ENCODE data around the gene UBE2Q2.

UBE2Q2 gene

GRCh38 chr15:75831806-75832102, 11.5 kb upstream of the UBE2Q2 start:
- DNase-seq (ENCODE audit: low spot score) (no peak), ATAC-seq (ENCODE audit: low read depth) (no peak)
- H3K4me1 ChIP-seq (ENCODE audit: insufficient read depth, poor library complexity, severe bottlenecking): peaks cover 19% of the 10 kb centered on the region
- TF ChIP-seq CTCF (IDR thresholded peaks at IDR 0.05; ENCODE audit: poor library complexity, severe bottlenecking): no peak
- H3K36me3 ChIP-seq (ENCODE audit: low read depth): no peaks in the 10 kb centered on the region
- no peak overlapping the region for H3K4me3 ChIP-seq (ENCODE audit: severe bottlenecking)
- no peaks in the 10 kb centered on the region for H3K9me3 ChIP-seq (ENCODE audit: severe bottlenecking)
- H3K27me3 ChIP-seq (ENCODE audit: insufficient read depth, poor library complexity, severe bottlenecking): no peaks in the 10 kb centered on the region
- no peak overlapping the region for H3K27ac ChIP-seq (ENCODE audit: poor library complexity, severe bottlenecking)

- no peak for DNase-seq (ENCODE audit: low spot score)
- Histone ChIP-seq H3K4me3 (ENCODE audit: severe bottlenecking) (no peak overlapping the region), H3K36me3 (ENCODE audit: low read depth) (no peaks in the 10 kb centered on the region), H3K4me1 (ENCODE audit: insufficient read depth, poor library complexity, severe bottlenecking) (peaks cover 23% of the 10 kb centered on the region), H3K27me3 (ENCODE audit: insufficient read depth, poor library complexity, severe bottlenecking) (no peaks in the 10 kb centered on the region), H3K27ac (ENCODE audit: poor library complexity, severe bottlenecking) (no peak overlapping the region), H3K9me3 (ENCODE audit: severe bottlenecking) (no peaks in the 10 kb centered on the region)
- ATAC-seq (ENCODE audit: low read depth): no peak
- no peak for TF ChIP-seq CTCF (IDR thresholded peaks at IDR 0.05; ENCODE audit: poor library complexity, severe bottlenecking)
Observed at GRCh38 chr15:75832114-75832513, 11.1 kb upstream of the UBE2Q2 start.

- TF ChIP-seq CTCF (IDR thresholded peaks at IDR 0.05; ENCODE audit: poor library complexity, severe bottlenecking): no peak
- no peak for DNase-seq (ENCODE audit: low spot score)
- Histone ChIP-seq H3K27ac (ENCODE audit: poor library complexity, severe bottlenecking) (no peak overlapping the region), H3K4me1 (ENCODE audit: insufficient read depth, poor library complexity, severe bottlenecking) (peaks cover 13% of the 10 kb centered on the region), H3K36me3 (ENCODE audit: low read depth) (no peaks in the 10 kb centered on the region), H3K27me3 (ENCODE audit: insufficient read depth, poor library complexity, severe bottlenecking) (no peaks in the 10 kb centered on the region), H3K4me3 (ENCODE audit: severe bottlenecking) (no peak overlapping the region), H3K9me3 (ENCODE audit: severe bottlenecking) (no peaks in the 10 kb centered on the region)
- no peak for ATAC-seq (ENCODE audit: low read depth)
Observed at GRCh38 chr15:75834021-75834420, 9.2 kb upstream of the UBE2Q2 start.

GRCh38 chr15:75835990-75836958, 7.0 kb upstream of the UBE2Q2 start:
- no peak for TF ChIP-seq CTCF (IDR thresholded peaks at IDR 0.05; ENCODE audit: poor library complexity, severe bottlenecking)
- Histone ChIP-seq H3K36me3 (ENCODE audit: low read depth) (no peaks in the 10 kb centered on the region), H3K4me1 (ENCODE audit: insufficient read depth, poor library complexity, severe bottlenecking) (peaks cover 13% of the 10 kb centered on the region), H3K9me3 (ENCODE audit: severe bottlenecking) (no peaks in the 10 kb centered on the region), H3K27ac (ENCODE audit: poor library complexity, severe bottlenecking) (peak overlapping the region; percentile 72), H3K27me3 (ENCODE audit: insufficient read depth, poor library complexity, severe bottlenecking) (no peaks in the 10 kb centered on the region), H3K4me3 (ENCODE audit: severe bottlenecking) (no peak overlapping the region)
- DNase-seq (ENCODE audit: low spot score) (no peak), ATAC-seq (ENCODE audit: low read depth) (peak; percentile 10; the same call in 1 of the 3 replicates)

- peak; percentile 97 for ATAC-seq (ENCODE audit: low read depth)
- no peak overlapping the region for H3K4me3 ChIP-seq (ENCODE audit: severe bottlenecking)
Observed at GRCh38 chr15:75836959-75837334, 6.3 kb upstream of the UBE2Q2 start.

More at GRCh38 chr15:75836959-75837334, 6.3 kb upstream of the UBE2Q2 start:
- H3K4me1 ChIP-seq (ENCODE audit: insufficient read depth, poor library complexity, severe bottlenecking): peaks cover 11% of the 10 kb centered on the region
- H3K27ac ChIP-seq (ENCODE audit: poor library complexity, severe bottlenecking): peak overlapping the region; percentile 72
- TF ChIP-seq CTCF (IDR thresholded peaks at IDR 0.05; ENCODE audit: poor library complexity, severe bottlenecking): no peak
- DNase-seq (ENCODE audit: low spot score): no peak
- H3K27me3 ChIP-seq (ENCODE audit: insufficient read depth, poor library complexity, severe bottlenecking): no peaks in the 10 kb centered on the region
- no peaks in the 10 kb centered on the region for H3K9me3 ChIP-seq (ENCODE audit: severe bottlenecking)
- no peaks in the 10 kb centered on the region for H3K36me3 ChIP-seq (ENCODE audit: low read depth)

All from RWPE2 (cell line).